WI38 (cell line): ENCODE data around the gene ZNRD2.

Experiments used
- H3K4me3 ChIP-seq: 2 replicates; pipeline ENCODE4 v1.5.1; 2011; ENCODE audit warnings: low read depth, mild to moderate bottlenecking, control low read depth, low read length
- CTCF ChIP-seq: IDR thresholded peaks from 2 replicates; pipeline ENCODE4 v1.5.1; 2012; ENCODE audit warnings: low read depth, mild to moderate bottlenecking, control low read depth, low read length

Gene ZNRD2

GRCh38 chr11:65540290-65541092 is 29.8 kb upstream of the ZNRD2 start:
- TF ChIP-seq CTCF, result peak; percentile 79
- peak overlapping the region; percentile 56 for H3K4me3 ChIP-seq

- no peak for TF ChIP-seq CTCF
- peak overlapping the region; percentile 56 for H3K4me3 ChIP-seq
Measured at GRCh38 chr11:65541093-65541982, 28.9 kb upstream of the ZNRD2 start.

- TF ChIP-seq CTCF, result no peak
- no peak overlapping the region for H3K4me3 ChIP-seq
Measured at GRCh38 chr11:65542738-65543390, 27.4 kb upstream of the ZNRD2 start.

GRCh38 chr11:65545853-65546216 is 24.4 kb upstream of the ZNRD2 start:
- TF ChIP-seq CTCF, result no peak
- no peak overlapping the region for H3K4me3 ChIP-seq

- no peak for TF ChIP-seq CTCF
- H3K4me3 ChIP-seq, result no peak overlapping the region
Measured at GRCh38 chr11:65546217-65546958, 23.9 kb upstream of the ZNRD2 start.

- no peak overlapping the region for H3K4me3 ChIP-seq
Measured at GRCh38 chr11:65547446-65548125, 22.7 kb upstream of the ZNRD2 start.

More at GRCh38 chr11:65547446-65548125, 22.7 kb upstream of the ZNRD2 start:
- TF ChIP-seq CTCF, result no peak
